Femur (tissue), 1 donor: ENCODE results near the gene ARHGEF28.

Experiments used
- DNase-seq: peaks from one replicate; pipeline ENCODE4 v3.0.0-alpha.2; 2017

The ARHGEF28 gene

DNA sequence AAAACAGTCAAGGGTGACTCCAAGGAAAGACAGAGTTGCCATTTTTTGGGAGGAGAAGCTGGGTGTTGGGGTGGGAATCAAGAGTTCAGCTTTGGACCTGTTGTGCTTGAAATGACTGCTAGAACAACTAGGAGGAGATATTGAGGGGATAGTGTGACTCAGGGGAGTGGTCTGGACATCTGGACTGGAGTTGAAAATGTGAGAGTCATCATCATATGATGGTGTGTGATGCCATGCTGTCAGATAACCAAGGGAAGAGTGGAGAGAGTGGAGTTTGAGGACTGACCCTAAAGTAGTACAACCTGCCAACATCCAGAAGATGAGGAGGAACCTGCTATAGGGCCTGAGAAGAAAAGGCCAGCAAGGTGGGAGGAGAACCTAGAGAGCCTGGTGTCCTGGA is 199.7 kb downstream of the ARHGEF28 start:
- no peak for DNase-seq

DNA sequence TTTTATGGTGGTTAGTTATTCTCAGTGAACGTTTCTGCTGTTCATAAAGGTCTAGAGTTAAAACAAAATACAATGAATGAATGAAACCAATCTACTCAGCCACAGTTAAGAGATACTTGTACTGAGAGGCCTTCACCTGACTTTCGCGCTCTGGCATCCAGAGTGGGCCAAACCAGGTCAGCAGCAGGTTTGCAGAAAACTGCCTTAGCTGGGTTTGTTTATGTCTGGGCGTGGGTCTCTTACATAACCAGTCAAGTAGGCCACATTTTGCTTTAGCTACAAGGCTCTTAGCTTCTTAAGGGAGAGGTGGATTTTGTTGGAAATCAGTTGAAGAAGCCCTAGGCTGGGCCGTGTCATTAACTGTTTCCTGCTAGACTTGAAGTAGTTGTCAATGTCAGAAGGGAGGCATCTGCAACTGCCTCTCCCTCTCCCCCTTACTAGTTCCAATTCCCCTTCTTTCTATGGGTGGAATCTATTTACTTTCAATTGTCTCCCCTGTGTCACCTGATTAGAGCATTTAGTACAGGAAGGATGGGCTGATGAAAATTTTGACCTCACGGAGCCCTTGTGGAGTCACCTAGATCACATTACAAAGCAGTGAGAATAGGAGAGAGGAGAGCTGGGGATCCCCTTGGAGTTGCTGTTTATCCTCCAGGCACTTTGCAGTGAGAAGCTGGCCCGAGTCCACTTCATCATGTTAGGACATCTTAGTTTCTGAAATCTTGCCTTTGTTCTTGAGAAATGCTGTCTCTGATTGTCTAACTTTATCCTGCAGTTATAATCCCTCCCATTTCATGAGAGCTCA is 200.5 kb downstream of the ARHGEF28 start:
- no peak for DNase-seq

DNA sequence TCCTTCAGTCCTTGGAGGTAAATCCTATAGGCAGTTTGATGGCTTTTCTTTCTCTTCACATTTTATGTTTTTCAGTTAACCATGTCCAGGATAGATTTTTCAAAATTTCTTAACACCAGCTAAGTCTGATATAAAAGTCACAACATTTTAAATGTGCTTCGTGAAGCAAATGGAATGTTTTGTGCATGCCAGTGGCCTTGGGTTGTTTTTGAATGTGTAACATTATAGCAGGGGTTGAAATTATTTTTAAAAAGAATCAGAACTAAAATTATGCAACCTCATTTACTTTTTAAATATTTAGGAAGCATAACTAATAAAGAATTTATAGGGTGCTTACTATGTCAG is 201.1 kb downstream of the ARHGEF28 start:
- no peak for DNase-seq

DNA sequence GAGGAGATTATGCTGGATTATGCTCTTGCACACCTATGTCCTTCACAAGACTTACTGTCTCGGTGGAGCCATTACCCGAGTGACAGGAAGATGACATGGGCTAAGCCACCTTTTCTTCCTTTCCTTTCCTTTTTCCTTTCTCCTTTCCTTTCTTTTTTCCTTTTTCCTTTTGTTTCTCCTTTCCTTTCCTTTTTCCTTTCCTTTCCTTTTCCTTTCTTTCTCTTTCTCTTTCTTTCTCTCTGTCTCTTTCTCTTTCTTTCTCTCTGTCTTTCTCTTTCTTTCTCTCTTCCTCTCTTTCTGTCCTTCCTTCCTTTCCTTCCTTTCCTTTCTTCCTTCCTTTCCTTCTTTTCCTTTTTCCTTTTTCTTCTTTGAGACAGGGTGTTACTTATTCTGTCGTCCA is 202.5 kb downstream of the ARHGEF28 start:
- DNase-seq: no peak

DNA sequence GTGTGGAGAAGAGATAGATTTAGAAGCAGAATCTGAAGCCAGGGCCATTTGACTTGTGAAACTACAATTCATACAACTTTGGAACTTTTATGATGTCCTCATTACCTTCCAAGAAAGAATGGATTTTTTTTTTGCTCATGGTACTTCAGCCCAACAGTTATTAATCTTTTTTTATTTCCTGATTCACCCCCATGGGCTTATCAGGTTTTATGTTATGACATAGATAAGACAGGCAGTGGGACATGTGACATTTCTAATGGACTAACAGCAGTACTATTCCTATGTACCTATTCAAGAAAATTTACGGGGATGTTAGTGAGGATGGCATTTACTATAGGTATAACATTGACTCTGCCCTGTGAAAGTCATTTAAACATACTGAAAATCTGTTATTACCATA is 204.7 kb downstream of the ARHGEF28 start:
- DNase-seq: no peak

DNA sequence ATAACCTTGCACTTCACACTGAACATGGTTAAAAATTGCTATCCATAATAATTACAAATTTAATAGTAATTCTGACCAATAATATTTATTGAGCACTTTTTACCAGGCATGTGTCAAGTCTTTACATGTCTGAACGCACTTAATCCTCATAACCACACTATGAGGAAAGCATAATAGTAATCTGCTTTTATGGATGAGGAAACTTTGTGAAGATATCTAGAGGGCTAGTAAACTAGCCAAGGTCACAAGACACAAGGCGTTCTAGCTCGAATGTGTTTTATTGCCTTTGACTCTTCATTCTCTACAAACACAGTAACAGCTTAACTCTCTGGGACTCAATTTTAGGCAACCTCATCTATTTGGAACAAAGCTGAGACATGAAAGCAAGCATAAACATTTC is 205.1 kb downstream of the ARHGEF28 start:
- no peak for DNase-seq

DNA sequence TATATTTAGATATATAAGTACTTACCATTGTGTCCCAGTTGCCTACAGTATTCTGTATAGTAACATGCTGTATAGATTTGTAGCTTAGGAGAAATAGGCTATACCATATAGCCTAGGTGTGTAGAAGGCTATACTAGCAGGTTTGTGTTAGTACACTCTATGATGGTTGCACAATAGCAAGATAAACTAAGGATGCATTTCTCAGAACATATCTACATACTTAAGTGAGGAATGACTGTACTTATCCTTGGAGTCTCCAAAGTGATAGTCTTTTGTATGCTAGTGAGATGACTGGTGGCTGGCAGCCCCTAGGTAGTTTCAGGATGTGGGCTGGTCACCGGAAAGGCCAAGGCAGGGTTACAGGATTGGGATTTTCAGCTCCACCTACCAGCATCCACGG is 208.7 kb downstream of the ARHGEF28 start:
- DNase-seq: no peak

DNA sequence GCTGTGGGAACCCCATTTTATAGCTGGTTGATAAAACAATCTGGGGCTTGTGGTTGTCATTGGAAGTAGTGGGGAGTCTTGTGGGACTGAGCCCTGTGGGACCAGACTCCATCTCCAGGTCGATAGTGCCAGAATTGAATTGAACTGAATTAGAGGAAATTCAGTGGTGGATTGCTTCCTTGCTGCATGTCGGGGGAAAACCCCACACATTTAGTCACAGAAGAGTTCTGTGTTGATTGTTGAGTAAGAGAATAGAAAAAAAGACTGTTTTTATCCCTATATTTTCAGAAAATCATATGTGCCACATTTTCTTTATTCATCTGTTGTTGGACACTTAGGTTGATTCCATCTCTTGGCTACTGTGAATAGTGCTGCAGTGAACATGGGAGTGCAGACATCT is 209.7 kb downstream of the ARHGEF28 start:
- no peak for DNase-seq

DNA sequence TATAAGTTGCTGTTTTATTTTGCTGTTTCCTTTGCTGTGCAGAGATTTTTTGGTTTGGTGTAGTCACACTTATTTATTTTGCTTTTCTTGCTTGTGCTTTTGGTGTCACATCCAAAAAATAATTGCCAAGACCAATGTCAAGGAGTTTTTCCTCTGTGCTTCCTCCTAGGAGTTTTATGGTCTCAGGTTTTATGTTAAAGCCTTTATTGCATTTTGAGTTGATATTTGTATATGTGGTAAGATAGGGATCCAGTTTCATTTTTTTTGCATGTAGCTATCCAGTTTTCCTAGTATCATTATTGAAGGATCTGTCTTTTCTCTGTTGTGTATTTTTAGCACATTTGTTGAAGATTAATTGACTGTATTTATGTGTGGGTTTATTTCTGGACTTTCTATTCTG is 210.6 kb downstream of the ARHGEF28 start:
- DNase-seq: no peak

DNA sequence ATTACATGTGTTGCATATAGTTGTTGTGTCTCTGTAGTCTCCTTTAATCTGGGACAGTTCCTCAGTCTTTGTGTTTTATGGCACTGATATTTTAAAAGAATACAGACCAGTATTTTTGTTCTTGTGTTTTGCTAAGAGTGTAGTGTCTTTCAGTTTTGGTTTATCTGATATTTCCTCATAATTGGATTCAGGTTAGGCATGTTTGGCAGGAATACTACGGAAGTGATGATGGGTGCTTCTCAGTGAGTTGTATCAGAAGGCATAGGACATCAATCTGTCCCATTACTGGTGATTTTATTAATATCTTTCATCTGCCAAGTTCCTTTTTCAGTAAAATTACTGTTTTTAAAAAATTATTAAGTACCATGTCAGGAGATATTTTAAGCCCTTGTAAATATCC is 212.9 kb downstream of the ARHGEF28 start:
- DNase-seq: no peak

DNA sequence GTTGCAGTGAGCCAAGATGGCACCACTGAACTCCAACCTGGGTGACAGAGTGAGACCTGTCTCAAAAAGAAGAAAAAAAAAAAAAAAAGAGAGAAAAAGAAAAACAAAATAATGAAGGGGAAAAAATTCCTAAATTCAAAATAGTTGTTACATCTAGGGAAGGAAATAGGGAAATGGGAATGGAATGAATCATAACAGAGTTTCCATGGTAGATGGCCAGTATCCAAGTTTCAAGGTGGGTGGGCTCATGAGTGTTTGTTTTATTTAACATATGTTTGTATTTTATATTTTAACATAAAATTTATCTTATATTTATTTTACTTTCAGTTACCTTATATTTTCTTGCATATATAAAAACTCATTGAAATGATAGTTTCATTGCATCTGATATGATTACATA is 215.6 kb downstream of the ARHGEF28 start:
- DNase-seq: no peak

DNA sequence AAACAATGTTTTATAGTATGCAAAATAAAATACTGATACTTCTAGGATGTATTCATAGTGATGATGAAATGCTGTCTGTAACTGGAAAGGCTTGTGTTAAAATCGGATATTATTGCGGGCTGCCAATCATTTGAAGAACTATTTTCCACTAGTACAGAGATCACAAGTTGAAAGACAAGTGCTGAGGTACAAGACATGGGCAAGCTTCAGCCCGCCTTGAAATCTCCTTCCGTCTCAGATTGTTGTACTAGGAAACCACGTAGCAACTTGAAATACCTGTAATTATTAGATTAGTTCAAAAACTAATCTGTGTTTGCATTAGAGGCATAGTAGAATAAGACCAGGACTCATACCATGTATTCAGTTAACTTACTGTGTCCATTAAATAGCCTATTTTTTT is 218.2 kb downstream of the ARHGEF28 start:
- DNase-seq: no peak

DNA sequence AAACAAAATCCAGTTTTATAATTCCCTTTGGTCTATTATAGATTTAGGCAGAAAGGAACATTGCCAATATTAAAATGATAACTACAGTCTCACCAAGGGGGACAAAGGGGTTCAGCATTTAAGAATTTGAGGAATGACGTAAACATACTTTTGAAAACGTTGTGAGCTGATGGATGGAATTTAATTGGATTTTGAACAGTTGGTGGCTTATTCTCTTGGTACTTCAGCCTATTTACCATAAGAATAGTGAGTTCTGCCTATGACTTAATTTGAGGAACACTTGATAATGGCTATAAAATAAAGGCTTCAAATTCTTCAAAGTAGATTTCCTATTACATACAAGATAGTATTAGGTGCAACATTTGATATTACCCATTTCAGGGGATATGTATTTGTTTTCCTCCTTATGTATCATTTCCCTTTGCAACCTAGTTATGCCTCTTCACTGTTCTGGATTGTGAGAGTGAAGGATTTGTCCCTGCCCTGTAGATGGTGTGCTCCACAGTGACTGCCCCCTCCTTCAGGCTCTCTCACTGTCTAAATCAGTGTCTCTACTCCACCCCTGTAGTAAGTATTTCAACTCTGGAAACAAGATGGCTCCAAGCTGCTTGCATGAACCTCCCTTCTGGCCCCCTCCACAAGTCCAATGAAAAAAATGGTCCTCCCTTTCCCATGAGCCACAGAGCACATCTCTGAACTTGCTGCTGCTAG is 225.6 kb downstream of the ARHGEF28 start:
- DNase-seq: no peak

DNA sequence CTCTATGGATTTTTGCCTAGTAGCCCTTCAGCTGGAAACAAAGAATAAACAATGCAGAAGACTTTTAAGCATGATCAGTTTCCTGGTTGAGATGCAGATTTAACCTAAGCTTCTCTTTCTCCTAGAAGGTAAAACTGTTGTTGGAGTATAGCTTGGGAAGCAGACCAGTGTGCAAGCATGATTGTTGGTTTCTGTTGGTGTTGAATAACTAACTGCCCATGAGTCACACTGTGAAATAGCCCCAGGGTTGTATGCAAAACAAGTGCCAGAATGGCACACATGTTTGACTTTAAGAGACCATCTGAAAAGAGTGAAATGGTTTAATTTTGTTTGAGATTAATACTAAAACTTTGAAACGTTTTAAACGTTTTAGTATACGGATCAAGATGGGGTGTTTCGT is 227.1 kb downstream of the ARHGEF28 start:
- DNase-seq: no peak

DNA sequence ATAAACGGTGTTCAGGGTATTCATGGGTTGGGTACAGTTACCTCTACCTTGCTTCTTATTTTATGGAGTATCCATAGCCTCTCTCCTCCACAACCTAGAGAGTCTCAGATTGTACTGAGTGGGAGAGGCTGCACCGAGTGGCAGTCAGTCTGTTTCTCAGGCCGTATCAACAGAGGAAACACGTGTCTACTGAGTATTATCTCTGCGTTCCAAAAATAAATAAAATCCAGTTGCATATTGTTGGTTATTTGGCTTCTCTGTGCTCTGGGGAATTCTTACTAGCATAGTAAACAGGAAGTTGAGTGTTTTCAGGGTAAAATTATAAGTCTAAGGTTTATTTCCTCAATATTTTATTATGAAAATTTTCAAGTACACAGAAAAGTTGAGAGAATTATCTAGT is 231.0 kb downstream of the ARHGEF28 start:
- no peak for DNase-seq

DNA sequence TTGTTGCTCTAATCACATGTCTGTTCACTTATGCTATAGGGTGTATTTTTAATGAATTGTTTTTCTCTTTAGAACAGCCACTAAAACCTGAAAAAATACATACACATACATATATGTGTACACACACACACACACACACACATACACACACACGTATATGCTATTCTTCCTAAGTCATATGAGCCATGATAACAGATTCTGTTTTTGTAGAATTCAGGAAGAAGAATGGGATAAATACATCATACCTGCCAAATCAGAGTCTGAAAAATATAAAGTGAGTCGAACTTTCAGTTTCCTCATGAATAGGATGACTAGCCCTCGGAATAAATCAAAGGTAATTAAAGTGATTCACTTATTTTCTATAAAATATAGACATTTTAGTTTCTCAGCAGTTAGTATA is 231.4 kb downstream of the ARHGEF28 start:
- DNase-seq: no peak

DNA sequence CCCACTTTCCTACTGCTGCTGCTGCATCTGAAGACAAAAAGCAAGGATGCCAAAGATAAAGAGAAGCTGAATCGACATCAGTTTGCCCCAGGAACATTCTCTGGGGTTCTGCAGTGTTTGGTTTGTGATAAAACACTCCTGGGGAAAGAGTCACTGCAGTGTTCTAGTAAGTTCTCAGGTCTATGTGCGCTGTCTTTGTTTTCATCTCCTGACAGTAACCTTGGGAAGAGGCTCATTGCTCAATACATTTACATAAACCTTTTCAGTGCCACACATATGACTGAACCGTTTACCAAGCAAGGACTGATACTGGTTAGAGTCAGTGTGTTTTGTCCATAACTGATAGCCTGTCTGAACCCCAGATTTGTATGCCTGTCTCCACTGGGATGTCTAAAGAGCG is 232.1 kb downstream of the ARHGEF28 start:
- DNase-seq: no peak

DNA sequence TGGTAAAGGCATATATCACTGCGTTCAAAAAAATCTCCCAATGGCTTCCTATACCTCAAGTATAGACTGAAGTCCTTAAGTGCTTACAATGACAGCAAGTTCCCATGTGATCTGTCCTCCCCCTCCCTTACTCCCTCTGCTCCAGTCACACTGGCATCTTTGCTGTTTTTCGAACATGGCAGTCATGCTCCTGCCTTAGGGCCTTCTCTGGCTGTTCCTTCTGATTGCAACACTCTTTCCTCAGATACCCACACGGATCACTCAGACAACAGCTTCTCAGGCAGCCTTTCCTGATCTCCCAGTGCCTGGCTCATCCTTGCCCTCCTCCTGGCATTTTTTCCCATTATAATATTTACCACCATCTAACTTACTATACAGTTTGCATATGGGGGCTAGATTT is 232.8 kb downstream of the ARHGEF28 start:
- no peak for DNase-seq

DNA sequence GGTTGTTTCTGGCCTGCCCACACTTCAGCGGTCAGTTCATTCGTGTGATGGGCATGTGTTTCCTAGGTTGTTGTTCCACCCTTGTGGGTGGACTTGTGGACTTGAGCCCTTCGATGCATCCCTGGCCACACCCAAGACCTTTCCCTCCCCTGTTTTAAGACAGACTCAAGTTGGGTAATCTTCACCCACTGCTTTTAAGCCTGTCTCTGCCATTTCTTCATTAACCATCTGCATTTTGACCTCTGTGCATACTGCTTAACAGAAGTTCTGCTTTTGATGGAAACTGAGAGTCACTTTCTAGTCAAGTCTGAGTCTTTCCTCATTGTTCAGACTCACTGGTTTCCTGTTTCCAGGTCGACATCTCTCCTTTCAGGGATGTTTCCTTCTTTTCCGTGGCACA is 233.7 kb downstream of the ARHGEF28 start:
- no peak for DNase-seq

DNA sequence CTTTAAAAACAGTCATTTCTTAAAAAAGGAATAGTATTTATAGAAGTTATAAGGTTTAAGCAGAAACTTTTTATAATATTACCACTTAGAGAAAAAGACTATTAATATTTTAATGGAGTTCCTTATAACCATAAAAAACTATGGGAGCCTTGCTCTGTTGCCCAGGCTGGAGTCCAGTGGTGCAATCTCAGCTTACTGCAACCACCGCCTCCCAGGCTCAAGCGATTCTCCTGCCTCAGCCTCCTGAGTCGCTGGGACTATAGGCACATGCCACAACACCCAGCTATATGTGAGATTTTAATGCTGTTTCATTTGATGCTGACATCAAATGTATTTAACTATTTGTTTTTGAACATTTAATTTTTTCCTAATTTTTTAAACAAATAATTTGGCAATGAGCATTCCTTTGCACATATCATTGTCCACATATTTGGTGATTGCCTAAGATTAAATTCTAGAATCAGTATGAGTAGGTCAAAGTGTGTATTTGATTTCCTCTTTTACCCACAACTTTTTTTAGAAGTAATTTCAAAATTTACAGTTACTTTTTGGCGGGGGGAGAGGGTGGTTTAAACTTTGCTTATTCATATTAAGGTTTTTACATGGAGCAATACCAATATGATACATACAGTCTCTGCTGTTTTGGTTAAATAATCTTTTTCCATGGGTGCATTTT is 235.5 kb downstream of the ARHGEF28 start:
- no peak for DNase-seq

DNA sequence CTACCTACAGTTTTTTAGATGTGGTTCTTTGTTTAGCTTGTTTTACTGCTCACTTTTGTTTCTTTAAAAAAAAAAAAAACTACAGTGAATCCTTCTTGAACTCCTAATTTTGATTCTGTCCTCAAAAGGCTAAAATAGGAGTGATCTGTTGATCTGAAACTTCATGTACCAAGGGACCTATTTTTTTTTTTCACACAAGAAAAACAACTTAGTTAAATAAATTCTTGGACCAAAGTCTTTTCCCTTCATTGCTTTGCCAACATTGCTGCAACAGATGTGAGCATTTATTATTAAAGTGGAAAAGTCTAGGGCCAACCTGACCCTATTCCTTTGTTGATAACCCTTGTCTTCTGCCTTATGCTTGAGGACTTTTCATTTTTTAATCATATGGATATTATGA is 236.8 kb downstream of the ARHGEF28 start:
- DNase-seq: no peak

DNA sequence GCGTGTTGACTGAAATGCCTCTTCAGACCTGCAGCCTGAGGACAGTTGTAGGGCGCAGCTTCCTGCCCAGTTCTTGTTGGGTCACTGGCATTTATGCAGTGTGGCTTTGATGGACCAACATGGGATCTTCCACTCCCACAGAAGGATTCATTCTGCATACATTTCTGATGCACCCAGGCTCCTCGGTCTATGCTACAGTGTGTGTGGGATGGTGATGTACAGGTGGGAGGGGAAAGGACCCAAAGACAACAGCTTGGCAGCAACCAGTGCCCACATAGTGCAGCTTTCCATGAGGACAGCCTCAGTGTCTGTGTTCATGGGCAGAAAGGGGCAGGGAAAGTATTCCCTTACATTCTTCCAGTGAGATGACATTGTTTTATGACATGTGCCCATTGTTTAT is 237.9 kb downstream of the ARHGEF28 start:
- DNase-seq: no peak

DNA sequence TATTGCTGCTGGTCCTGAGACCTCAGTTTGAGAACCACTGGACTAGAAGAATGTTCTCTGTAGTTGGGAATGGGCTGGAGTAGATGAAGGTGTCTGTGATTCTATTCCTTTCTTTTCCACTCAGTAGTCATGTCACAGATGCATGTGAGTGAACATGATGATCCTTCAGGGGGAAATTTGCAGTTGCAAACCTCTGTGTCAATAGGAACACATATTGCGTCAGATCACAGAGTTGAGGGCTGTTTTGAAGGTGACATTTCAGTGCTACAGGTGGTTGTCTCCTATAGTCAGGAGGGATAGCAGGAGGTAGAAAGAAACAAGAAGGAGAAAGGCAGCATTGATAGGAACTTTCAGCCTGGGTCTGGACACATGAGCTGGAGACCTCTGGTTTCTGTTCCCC is 239.3 kb downstream of the ARHGEF28 start:
- DNase-seq: no peak
